Neural progenitor cell (in vitro differentiated cells): ENCODE data around the gene ROR2. TPM values are rescaled to one million over a fixed set of nuclear protein-coding genes. Genes with fewer than 3 reads are reported as not detected.
A peak's percentile ranks its signal among the peaks of the same experiment; 100 is the strongest.

Source experiments
- DNase-seq: peaks from one replicate; pipeline ENCODE4 v3.0.0-alpha.2; 2016; ENCODE audit warnings: low spot score
- H2AFZ ChIP-seq: fragments of 200-600 bp; sonication (generic); replicated peaks from 2 replicates; pipeline ENCODE4 v1.6.1; 2016; ENCODE audit warnings: antibody characterized with exemption
- H3F3A ChIP-seq: fragments of 200-600 bp; sonication (generic); 2 replicates; pipeline ENCODE4 v1.6.1; 2016; ENCODE audit warnings: antibody characterized with exemption, low read depth
- H3K27ac ChIP-seq: fragments of 200-600 bp; sonication (generic); 2 replicates; pipeline ENCODE4 v1.5.1; 2016; ENCODE audit warnings: mild to moderate bottlenecking
- H3K27me3 ChIP-seq: fragments of 200-600 bp; sonication (generic); 2 replicates; pipeline ENCODE4 v1.6.1; 2016; ENCODE audit warnings: mild to moderate bottlenecking, moderate library complexity
- H3K36me3 ChIP-seq: fragments of 200-600 bp; sonication (generic); 2 replicates; pipeline ENCODE4 v1.5.1; 2016
- H3K4me1 ChIP-seq: fragments of 200-600 bp; sonication (generic); 2 replicates; pipeline ENCODE4 v1.6.1; 2016; ENCODE audit warnings: mixed run types
- H3K4me2 ChIP-seq: fragments of 200-600 bp; sonication (generic); 2 replicates; pipeline ENCODE4 v1.6.1; 2016
- H3K4me3 ChIP-seq: fragments of 200-600 bp; sonication (generic); 2 replicates; pipeline ENCODE4 v1.5.1; 2016
- H3K79me2 ChIP-seq: fragments of 200-600 bp; sonication (generic); 2 replicates; pipeline ENCODE4 v1.6.1; 2016; ENCODE audit warnings: low read depth
- H3K9ac ChIP-seq: fragments of 200-600 bp; sonication (generic); 2 replicates; pipeline ENCODE4 v1.6.1; 2016
- H3K9me3 ChIP-seq: fragments of 200-600 bp; sonication (generic); 2 replicates; pipeline ENCODE4 v1.5.1; 2016; ENCODE audit warnings: low read depth
- H4K20me1 ChIP-seq: fragments of 200-600 bp; sonication (generic); 2 replicates; pipeline ENCODE4 v1.6.1; 2016; ENCODE audit warnings: low read depth
- H3K27ac Mint-ChIP-seq: 3 replicates; pipeline ENCODE4 v1.8.0; 2021; ENCODE audit warnings: mixed read lengths
- H3K27me3 Mint-ChIP-seq: 2 replicates; pipeline ENCODE4 v1.8.0; 2022; ENCODE audit warnings: low read depth, mild to moderate bottlenecking, inconsistent platforms, moderate library complexity, mixed read lengths; ENCODE audit not compliant: insufficient read depth
- H3K36me3 Mint-ChIP-seq: 3 replicates; pipeline ENCODE4 v1.8.0; 2021; ENCODE audit warnings: mixed read lengths
- H3K4me1 Mint-ChIP-seq: 3 replicates; pipeline ENCODE4 v1.8.0; 2021; ENCODE audit warnings: mixed read lengths
- H3K4me3 Mint-ChIP-seq: 3 replicates; pipeline ENCODE4 v1.8.0; 2021; ENCODE audit warnings: mild to moderate bottlenecking, moderate library complexity, mixed read lengths
- H3K9me3 Mint-ChIP-seq: 3 replicates; pipeline ENCODE4 v1.8.0; 2020; ENCODE audit warnings: mixed read lengths
- CTCF ChIP-seq: fragments of 200-600 bp; sonication (generic); IDR thresholded peaks from 2 replicates; pipeline ENCODE4 v1.5.1; 2017; ENCODE audit warnings: antibody characterized with exemption, mild to moderate bottlenecking
- EZH2 ChIP-seq: fragments of 200-600 bp; sonication (generic); IDR thresholded peaks from 2 replicates; pipeline ENCODE4 v1.6.1; 2017; ENCODE audit warnings: antibody characterized with exemption, mild to moderate bottlenecking, moderate library complexity
- EZH2phosphoT487 ChIP-seq: fragments of 200-600 bp; sonication (generic); IDR thresholded peaks from 2 replicates; pipeline ENCODE4 v1.6.1; 2017; ENCODE audit warnings: antibody characterized with exemption
- total RNA-seq: library from RNA; depleted of rRNA; stranded (reverse); fragments of >200 nt; gene quantifications from 2 replicates; pipeline ENCODE4 v1.2.3, GENCODE V29; 2015; ENCODE audit warnings: low replicate concordance

Gene ROR2
- total RNA-seq, 1 donor from 2014 or later = 20.1 TPM

DNA sequence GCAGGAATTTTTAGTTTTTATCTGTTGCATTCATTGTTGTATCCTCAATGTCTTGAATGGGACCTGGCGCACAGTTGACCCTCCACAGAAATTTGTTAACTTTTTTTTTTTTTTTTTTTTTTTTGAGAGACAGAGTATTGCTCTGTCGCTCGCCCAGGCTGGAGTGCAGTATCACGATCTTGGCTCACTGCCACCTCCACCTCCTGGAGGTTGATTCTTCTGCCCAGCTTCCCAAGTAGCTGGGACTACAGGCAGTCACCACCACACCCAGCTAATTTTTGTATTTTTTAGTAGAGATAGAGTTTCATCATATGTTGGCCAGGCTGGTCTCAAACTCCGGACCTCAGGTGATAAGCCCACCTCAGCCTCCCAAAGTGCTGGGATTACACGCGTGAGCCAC, 205.9 kb downstream of the ROR2 start:
- H3K4me2 ChIP-seq = no peak overlapping the region
- H3K36me3 ChIP-seq = no peaks in the 10 kb centered on the region
- no peaks in the 10 kb centered on the region for H3K4me1 Mint-ChIP-seq
- H2AFZ ChIP-seq = no peak overlapping the region
- no peak overlapping the region for H3K4me3 Mint-ChIP-seq
- H3K4me1 ChIP-seq = no peaks in the 10 kb centered on the region
- no peak overlapping the region for H3K27ac ChIP-seq
- no peak for DNase-seq
- H3K27ac Mint-ChIP-seq = no peak overlapping the region
- no peaks in the 10 kb centered on the region for H3K27me3 Mint-ChIP-seq
- no peak overlapping the region for H3K9ac ChIP-seq
- H3K27me3 ChIP-seq = no peaks in the 10 kb centered on the region
- TF ChIP-seq EZH2phosphoT487 = no peak
- TF ChIP-seq EZH2 = no peak
- TF ChIP-seq CTCF = no peak
- no peaks in the 10 kb centered on the region for H3K9me3 Mint-ChIP-seq
- H3K79me2 ChIP-seq = no peaks in the 10 kb centered on the region
- H4K20me1 ChIP-seq = no peaks in the 10 kb centered on the region
- no peaks in the 10 kb centered on the region for H3F3A ChIP-seq
- peaks cover 3% of the 10 kb centered on the region for H3K36me3 Mint-ChIP-seq
- no peaks in the 10 kb centered on the region for H3K9me3 ChIP-seq
- H3K4me3 ChIP-seq = no peak overlapping the region

GRCh38 chr9:91741522-91741921, 208.5 kb downstream of the ROR2 start:
- DNase-seq = no peak
- no peaks in the 10 kb centered on the region for H3K27me3 Mint-ChIP-seq
- Histone ChIP-seq H3K9me3 (no peaks in the 10 kb centered on the region), H3K4me2 (no peak overlapping the region), H3K27me3 (no peaks in the 10 kb centered on the region), H3F3A (no peaks in the 10 kb centered on the region), H3K9ac (no peak overlapping the region), H3K27ac (no peak overlapping the region), H3K4me3 (no peak overlapping the region), H3K79me2 (no peaks in the 10 kb centered on the region), H3K4me1 (no peaks in the 10 kb centered on the region), H4K20me1 (no peaks in the 10 kb centered on the region), H3K36me3 (no peaks in the 10 kb centered on the region), H2AFZ (no peak overlapping the region)
- no peak overlapping the region for H3K27ac Mint-ChIP-seq
- no peaks in the 10 kb centered on the region for H3K4me1 Mint-ChIP-seq
- H3K9me3 Mint-ChIP-seq = no peaks in the 10 kb centered on the region
- H3K4me3 Mint-ChIP-seq = no peak overlapping the region
- TF ChIP-seq CTCF = no peak
- no peak for TF ChIP-seq EZH2phosphoT487
- TF ChIP-seq EZH2 = no peak
- H3K36me3 Mint-ChIP-seq = peaks cover 6% of the 10 kb centered on the region

DNA sequence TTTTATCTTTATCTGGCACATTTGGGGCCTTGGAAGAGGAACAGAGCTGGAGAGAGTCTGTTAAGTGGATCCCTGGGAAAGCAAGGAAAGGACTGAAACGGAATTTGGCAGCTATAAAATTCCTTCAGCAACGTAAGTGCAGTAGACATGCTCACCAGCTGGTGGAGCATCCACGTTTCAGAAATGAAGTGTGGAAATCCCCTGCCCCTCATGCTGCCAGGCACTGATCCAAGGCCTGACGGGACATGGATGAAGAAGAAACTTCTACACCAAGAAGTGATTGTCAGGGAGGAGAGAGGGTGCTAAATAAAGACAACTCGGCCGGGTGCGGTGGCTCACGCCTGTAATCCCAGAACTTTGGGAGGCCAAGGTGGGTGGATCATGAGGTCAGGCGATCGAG, 209.3 kb downstream of the ROR2 start:
- no peak overlapping the region for H3K27ac ChIP-seq
- no peak for TF ChIP-seq EZH2phosphoT487
- TF ChIP-seq CTCF = peak; percentile 12
- no peak for TF ChIP-seq EZH2
- peaks cover 5% of the 10 kb centered on the region for H3K36me3 Mint-ChIP-seq

More for the DNA sequence above, 209.3 kb downstream of the ROR2 start:
- no peaks in the 10 kb centered on the region for H3K79me2 ChIP-seq
- H3K27ac Mint-ChIP-seq = no peak overlapping the region
- no peaks in the 10 kb centered on the region for H3F3A ChIP-seq
- no peak overlapping the region for H3K4me3 Mint-ChIP-seq
- no peaks in the 10 kb centered on the region for H3K27me3 ChIP-seq
- H4K20me1 ChIP-seq = no peaks in the 10 kb centered on the region
- no peak overlapping the region for H2AFZ ChIP-seq
- no peaks in the 10 kb centered on the region for H3K27me3 Mint-ChIP-seq
- no peak overlapping the region for H3K9ac ChIP-seq
- no peak overlapping the region for H3K4me3 ChIP-seq
- no peak for DNase-seq
- H3K9me3 Mint-ChIP-seq = no peaks in the 10 kb centered on the region
- no peaks in the 10 kb centered on the region for H3K4me1 ChIP-seq
- no peaks in the 10 kb centered on the region for H3K9me3 ChIP-seq
- H3K4me1 Mint-ChIP-seq = no peaks in the 10 kb centered on the region
- H3K4me2 ChIP-seq = no peak overlapping the region
- H3K36me3 ChIP-seq = no peaks in the 10 kb centered on the region
